Measurements from ENCODE around the gene PRR20D.
"Not testable (repeated sequence)": the region's sequence is repeated elsewhere in the genome, so short reads cannot be mapped to it uniquely, and the experiment has no call there.

Gene PRR20D

GRCh38 chr13:57160332-57160731, at the start of gene PRR20D:
PRR20D (plus strand) TSS chr13:57160632; CDS start chr13:57161019, 387 bp downstream.
- not testable (repeated sequence) for DNase-seq (ENCODE audit: low read depth in 2 of 2)

DNA sequence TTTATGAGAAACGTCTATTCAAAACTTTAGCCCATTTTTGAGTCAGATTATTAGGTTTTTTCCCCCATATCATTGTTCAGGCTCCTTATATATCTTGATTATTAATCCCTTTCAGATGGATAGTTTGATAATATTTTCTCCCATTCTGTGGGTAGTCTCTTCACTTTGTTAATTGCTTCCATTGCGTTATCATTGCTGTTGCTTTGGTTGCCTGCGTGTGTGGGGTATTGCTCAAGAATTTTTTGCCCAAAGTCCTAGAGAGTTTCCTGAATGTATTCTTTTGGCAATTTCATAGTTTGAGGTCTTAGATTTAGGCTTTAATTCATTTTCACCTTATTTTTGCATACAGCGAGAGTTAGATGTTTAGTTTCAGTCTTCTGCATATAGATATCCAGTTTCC, 45.5 kb upstream of the PRR20D start:
- no peak for DNase-seq (ENCODE audit: low read depth in 2 of 2)

DNA sequence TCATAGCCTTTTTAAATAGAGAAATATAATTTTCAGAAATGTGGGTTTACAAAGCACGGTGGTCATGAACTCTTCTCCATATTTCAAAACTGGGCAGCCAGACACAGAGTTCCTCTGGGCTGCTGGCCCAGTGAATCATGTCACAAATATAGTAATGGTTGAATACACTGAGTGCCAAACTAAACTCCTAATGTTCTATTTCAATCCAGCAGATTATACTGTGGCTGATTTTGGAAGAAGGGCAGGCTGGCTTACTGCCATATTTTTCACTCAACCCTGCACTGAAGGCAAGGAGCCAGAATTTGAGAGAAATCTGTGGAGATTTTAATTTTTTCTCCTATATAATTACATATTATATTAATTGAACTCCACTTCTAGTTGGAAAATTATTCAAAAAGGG, 36.8 kb upstream of the PRR20D start:
- no peak for DNase-seq (ENCODE audit: low read depth in 2 of 2)

DNA sequence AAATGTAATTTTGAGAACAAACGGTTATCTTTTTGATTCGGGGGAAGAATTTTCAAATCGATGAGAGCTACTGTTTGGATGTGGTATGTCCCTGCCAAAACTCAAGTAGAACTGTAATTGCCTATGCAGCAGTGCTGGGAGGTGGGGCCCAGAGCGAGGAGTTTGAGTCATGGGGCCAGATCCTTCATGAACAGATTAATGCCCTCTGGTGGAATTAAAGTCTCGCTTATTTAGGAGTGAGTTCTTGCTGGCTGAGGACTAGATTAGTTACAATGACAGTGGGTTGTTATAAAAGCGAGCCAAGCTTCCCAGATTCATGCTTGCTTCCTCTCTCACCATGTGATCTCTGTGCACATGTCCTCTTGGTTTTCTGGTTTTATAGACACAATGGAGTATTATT, 31.5 kb upstream of the PRR20D start:
- DNase-seq (ENCODE audit: low read depth in 2 of 2): no peak

GRCh38 chr13:57136093-57136492, 24.3 kb upstream of the PRR20D start:
- DNase-seq (ENCODE audit: low read depth in 2 of 2): no peak

DNA sequence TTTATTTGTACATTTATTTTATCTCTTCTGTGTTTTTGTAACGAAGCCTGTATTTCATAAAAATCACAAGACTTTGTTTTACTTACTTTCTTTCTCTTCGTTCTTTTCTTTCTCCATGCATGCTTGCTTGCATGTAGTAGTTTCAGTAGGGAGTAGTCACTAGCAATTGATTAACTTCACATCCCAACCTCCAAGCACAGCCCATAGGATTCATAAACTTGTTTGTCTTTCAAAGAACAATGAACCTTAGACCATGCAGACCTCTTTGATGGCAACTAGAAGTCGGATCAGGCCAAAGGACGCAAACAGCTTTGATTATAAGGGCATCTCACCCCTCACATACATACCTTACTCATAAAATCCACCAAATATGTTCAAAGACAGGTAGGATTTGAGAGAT, 22.8 kb upstream of the PRR20D start:
- DNase-seq (ENCODE audit: low read depth in 2 of 2): no peak

- DNase-seq (ENCODE audit: low read depth in 2 of 2): no peak
Observed at GRCh38 chr13:57138988-57139387, 21.4 kb upstream of the PRR20D start.

GRCh38 chr13:57139781-57140180, 20.7 kb upstream of the PRR20D start:
- DNase-seq (ENCODE audit: low read depth in 2 of 2): not testable (repeated sequence)

GRCh38 chr13:57140235-57140968, 20.0 kb upstream of the PRR20D start, which contains the start of gene PRR20A:
PRR20A (plus strand) TSS chr13:57140918; CDS start chr13:57141305, 387 bp downstream.
- DNase-seq (ENCODE audit: low read depth in 2 of 2): not testable (repeated sequence)

DNA sequence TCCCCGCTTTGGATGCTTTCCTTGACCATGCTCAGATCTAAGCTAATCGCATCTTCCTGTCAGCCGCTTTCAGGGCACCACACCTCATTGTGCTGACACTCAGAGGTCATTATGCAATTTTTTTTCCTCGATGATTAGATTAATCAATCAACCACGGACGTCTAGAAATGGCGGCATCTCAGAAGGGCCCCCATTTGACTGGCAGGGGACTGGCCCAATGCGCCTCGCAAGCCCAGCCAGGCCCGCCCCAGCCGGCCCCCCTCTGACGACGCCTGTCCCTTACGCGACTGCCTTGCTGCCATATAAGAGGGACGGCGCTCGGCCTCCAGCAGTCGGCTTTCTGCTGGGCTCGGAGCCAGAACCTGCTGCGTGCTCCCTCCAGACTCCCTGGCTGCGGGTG, 13.2 kb upstream of the PRR20D start, which contains the start of gene PRR20B:
Gene PRR20B, plus strand, starts transcription at position 301 of the 400 bp plus-strand sequence. CDS start 387 bp downstream, outside the sequence.
- not testable (repeated sequence) for DNase-seq (ENCODE audit: low read depth in 2 of 2)

DNA sequence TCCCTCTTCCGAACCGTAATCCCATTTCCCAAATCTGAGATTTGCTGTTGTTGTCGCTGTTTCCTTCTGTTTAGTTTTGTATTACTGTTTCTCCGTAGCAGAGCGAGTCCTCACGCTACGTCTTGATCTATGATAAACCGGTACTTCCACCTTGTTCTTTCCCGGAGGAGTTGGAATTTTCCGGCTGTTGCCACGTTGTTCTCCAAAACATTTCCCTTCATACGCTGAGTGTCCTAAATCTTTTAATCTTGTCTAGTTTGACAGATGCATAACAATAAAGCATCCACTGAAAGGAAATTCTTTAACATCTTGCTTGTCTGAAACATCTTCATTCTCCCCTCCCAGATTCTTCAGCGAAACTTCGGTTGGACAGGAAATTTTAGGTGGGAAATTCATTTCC, 12.3 kb upstream of the PRR20D start:
- not testable (repeated sequence) for DNase-seq (ENCODE audit: low read depth in 2 of 2)

- not testable (repeated sequence) for DNase-seq (ENCODE audit: low read depth in 2 of 2)
Observed at GRCh38 chr13:57153761-57154160, 6.7 kb upstream of the PRR20D start, which contains the start of gene PRR20C. PRR20C (plus strand) TSS chr13:57154061; CDS start chr13:57154448, 387 bp downstream.

- not testable (repeated sequence) for DNase-seq (ENCODE audit: low read depth in 2 of 2)
Observed at GRCh38 chr13:57166897-57167296, 6.5 kb downstream of the PRR20D start, which contains the start of gene PRR20E. PRR20E (plus strand) TSS chr13:57167197; CDS start chr13:57167584, 387 bp downstream.

DNA sequence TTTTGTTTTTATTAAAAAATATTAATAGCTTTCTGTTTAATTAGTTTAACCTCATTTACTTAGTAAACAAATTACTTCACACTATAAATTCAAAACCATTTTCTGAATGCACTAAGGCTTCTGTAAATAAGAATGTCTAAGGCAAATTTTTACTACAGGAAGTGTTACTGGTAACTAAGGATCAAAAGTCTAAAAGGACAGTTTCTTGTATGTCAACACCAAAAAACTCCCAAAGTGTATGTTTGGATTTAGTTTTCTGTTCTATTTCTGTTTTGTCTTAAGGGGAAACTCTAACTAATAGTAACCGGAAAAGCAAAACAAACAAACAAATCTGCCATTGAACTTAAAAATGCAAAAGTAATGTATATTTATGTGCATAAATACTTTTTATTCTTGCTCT, 31.2 kb downstream of the PRR20D start:
- DNase-seq (ENCODE audit: low read depth in 2 of 2): no peak

DNA sequence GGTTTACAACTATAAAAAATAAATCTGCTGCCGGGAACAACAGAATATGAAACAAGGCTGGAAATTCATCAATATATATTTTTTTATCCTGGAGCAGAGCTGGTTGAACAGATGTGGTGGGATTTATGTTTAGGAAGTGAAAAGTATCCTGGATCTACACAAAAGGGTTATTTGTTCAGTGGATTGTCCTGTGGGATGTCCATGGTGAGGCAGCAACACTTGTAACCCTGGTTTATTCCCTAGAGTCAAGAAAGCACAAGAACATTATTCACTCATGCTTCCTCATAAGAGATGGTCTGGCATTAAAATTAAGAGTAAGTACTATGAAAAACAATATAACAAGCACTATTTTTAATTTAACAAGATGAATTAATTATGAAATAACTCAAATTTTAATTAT, 52.6 kb downstream of the PRR20D start:
- no peak for DNase-seq (ENCODE audit: low read depth in 2 of 2)
